ENCODE data around the gene C10orf88. TPM values are rescaled to one million over a fixed set of nuclear protein-coding genes. Genes with fewer than 3 reads are reported as not detected.

The C10orf88 gene
- total RNA-seq, 2 donors from 2014 or later = 12.2 to 13.3 TPM

GRCh38 chr10:122981066-122981464, 27.0 kb upstream of the C10orf88 start:
- Mint-ChIP-seq H3K4me1 (peaks cover 16% of the 10 kb centered on the region), H3K9me3 (no peaks in the 10 kb centered on the region), H3K27me3 (no peaks in the 10 kb centered on the region), H3K4me3 (peak overlapping the region; percentile 90), H3K27ac (peak overlapping the region; percentile 93), H3K36me3 (ENCODE audit: low read depth) (peaks cover 19% of the 10 kb centered on the region)
- ATAC-seq (replicated peaks) = no peak

DNA sequence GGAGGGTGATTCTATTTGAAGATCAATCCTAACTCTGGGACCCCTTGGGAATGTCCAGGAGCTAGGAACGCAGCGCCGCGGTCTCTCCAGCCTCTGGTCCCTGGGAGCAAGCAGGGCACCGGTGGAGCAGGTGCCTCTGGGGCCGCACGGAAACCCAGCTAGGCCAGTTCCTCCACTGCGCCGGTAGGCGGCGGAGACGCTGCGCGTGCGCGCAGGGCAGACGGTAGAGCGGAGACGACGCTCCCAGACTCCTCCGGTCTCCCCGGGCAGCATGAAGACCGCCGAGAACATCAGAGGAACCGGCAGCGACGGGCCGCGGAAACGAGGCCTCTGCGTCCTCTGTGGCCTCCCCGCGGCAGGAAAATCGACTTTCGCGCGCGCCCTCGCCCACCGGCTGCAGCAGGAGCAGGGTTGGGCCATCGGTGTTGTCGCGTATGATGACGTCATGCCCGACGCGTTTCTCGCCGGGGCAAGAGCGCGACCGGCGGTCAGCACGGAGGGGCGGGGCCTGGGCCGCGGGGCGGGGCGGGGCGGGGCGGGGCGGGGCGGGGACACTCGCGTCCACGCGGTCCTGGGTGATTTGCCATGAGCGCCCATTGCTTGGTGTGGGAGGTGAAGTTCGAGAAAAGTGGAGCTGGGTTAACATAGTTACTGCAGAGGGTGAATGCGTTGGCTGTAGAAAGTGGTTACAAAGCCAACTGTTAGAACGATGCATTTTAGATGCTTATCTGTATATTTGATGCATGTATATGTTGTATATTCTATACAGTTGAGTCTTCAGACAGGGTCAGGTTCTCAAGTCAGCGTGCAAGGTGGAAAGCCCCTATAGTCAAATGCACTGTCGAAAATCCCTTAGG, 26.4 kb upstream of the C10orf88 start, which contains the start of gene PSTK:
Gene PSTK, plus strand, starts transcription at position 193 of the 857 bp plus-strand sequence. Its CDS starts 79 bp downstream, at position 272.
- Mint-ChIP-seq H3K4me1 (peaks cover 16% of the 10 kb centered on the region), H3K9me3 (no peaks in the 10 kb centered on the region), H3K4me3 (peak within 1 kb of the TSS; percentile 90), H3K27me3 (no peaks in the 10 kb centered on the region), H3K27ac (peak within 1 kb of the TSS; percentile 93), H3K36me3 (ENCODE audit: low read depth) (peaks cover 18% of the 10 kb centered on the region)
- ATAC-seq (replicated peaks) = peak; percentile 98

- no peak overlapping the region for H3K4me3 Mint-ChIP-seq
- peaks cover 5% of the 10 kb centered on the region for H3K27me3 Mint-ChIP-seq
- H3K36me3 Mint-ChIP-seq (ENCODE audit: low read depth) = no peaks in the 10 kb centered on the region
- no peaks in the 10 kb centered on the region for H3K4me1 Mint-ChIP-seq
- no peaks in the 10 kb centered on the region for H3K9me3 Mint-ChIP-seq
- no peak for ATAC-seq (replicated peaks)
- H3K27ac Mint-ChIP-seq = no peak overlapping the region
These were observed 20.6 kb upstream of the C10orf88 start for GRCh38 chr10:122974543-122975064.

DNA sequence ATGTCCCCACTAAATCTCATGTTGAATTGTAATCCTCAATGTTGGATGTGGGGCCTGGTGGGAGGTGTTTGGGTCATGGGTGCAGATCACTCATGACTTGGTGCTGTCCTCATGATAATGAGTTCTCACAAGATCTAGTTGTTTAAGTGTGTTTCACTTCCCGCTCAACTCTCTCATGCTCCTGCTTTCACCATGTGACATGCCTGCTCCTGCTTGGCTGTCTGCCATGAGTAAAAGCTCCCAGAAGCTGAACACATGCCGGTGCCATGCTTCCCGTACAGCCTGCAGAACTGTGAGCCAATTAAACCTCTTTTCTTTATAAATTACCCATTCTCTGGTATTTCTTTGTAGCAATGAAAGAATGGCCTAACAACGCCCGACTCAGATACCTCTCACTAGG, 20.0 kb upstream of the C10orf88 start:
- Mint-ChIP-seq H3K4me3 (no peak overlapping the region), H3K9me3 (peaks cover 3% of the 10 kb centered on the region), H3K27me3 (peaks cover 5% of the 10 kb centered on the region), H3K27ac (no peak overlapping the region), H3K36me3 (ENCODE audit: low read depth) (no peaks in the 10 kb centered on the region), H3K4me1 (no peaks in the 10 kb centered on the region)
- ATAC-seq (replicated peaks) = no peak

GRCh38 chr10:122968698-122969097, 14.7 kb upstream of the C10orf88 start:
- ATAC-seq (replicated peaks) = no peak
- peaks cover 14% of the 10 kb centered on the region for H3K9me3 Mint-ChIP-seq
- no peaks in the 10 kb centered on the region for H3K4me1 Mint-ChIP-seq
- H3K36me3 Mint-ChIP-seq (ENCODE audit: low read depth) = no peaks in the 10 kb centered on the region
- H3K27ac Mint-ChIP-seq = no peak overlapping the region
- H3K4me3 Mint-ChIP-seq = no peak overlapping the region
- peaks cover 16% of the 10 kb centered on the region for H3K27me3 Mint-ChIP-seq

DNA sequence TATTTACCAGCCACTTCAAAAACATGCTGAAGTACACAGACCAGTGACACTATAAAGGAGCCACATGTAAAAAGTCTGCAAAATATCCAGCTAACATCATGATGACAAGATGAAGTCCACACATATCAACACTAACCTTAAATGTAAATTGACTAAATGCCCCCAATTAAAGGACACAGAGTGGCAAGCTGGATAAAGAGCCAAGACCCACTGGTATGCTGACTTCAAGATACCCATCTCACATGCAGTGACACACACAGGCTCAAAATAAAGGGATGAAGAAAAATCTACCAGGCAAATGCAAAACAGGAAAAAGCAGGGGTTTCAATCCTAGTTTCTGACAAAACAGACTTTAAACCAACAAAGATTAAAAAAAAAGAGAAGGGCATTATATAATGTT, 12.9 kb upstream of the C10orf88 start:
- Mint-ChIP-seq H3K36me3 (ENCODE audit: low read depth) (no peaks in the 10 kb centered on the region), H3K4me3 (no peak overlapping the region), H3K9me3 (peaks cover 14% of the 10 kb centered on the region), H3K27ac (no peak overlapping the region), H3K4me1 (no peaks in the 10 kb centered on the region), H3K27me3 (peaks cover 19% of the 10 kb centered on the region)
- no peak for ATAC-seq (replicated peaks)

DNA sequence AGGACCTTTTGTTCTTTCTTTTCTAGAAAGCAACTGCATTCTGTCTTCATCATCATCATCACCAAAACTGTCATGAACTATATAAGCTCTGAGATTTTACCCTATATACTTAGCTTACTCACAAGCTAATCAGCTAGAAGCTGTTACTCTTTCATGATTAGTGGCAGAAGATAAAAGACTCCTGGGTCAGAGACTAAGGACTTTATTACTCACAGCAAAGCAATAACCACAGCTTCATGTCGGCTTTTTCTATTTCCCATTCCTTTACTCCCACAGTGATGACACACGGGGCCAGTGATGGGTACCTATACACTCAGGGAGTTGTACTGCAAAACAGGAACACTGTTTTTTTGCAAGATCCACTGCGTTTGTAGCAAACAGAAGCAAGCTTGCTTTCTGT, 8.4 kb upstream of the C10orf88 start:
- Mint-ChIP-seq H3K27ac (no peak overlapping the region), H3K4me3 (no peak overlapping the region), H3K36me3 (ENCODE audit: low read depth) (no peaks in the 10 kb centered on the region), H3K4me1 (no peaks in the 10 kb centered on the region), H3K27me3 (peaks cover 10% of the 10 kb centered on the region), H3K9me3 (peaks cover 7% of the 10 kb centered on the region)
- peak; percentile 80 for ATAC-seq (replicated peaks)

- Mint-ChIP-seq H3K27ac (no peak overlapping the region), H3K27me3 (peaks cover 3% of the 10 kb centered on the region), H3K4me3 (no peak overlapping the region), H3K9me3 (no peaks in the 10 kb centered on the region), H3K4me1 (peaks cover 14% of the 10 kb centered on the region), H3K36me3 (ENCODE audit: low read depth) (peaks cover 17% of the 10 kb centered on the region)
- ATAC-seq (replicated peaks) = no peak
These were observed 3.4 kb upstream of the C10orf88 start for GRCh38 chr10:122957474-122957873.

DNA sequence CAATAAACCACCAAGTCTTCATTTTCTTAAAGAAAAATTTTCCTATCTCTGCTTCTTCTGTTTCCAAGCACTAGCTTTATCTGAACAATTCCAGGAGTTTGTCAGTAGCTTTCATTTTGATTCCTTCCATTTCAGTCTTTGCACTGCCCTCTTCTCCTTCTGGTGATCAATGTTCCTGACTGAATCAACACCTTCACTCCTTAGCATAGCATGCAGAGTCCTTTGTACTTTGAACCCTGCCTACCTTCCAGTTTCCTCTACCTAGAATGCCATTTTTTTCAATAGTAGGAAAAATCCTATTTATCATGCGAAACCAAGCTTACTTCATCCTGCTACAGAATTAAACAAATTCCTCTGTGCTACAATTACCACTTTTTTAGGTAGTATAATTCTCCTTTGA, 1.9 kb upstream of the C10orf88 start:
- peaks cover 25% of the 10 kb centered on the region for H3K36me3 Mint-ChIP-seq (ENCODE audit: low read depth)
- H3K4me1 Mint-ChIP-seq = peaks cover 19% of the 10 kb centered on the region
- no peak for ATAC-seq (replicated peaks)
- H3K27me3 Mint-ChIP-seq = no peaks in the 10 kb centered on the region
- H3K9me3 Mint-ChIP-seq = no peaks in the 10 kb centered on the region
- H3K4me3 Mint-ChIP-seq = no peak overlapping the region
- H3K27ac Mint-ChIP-seq = no peak overlapping the region

DNA sequence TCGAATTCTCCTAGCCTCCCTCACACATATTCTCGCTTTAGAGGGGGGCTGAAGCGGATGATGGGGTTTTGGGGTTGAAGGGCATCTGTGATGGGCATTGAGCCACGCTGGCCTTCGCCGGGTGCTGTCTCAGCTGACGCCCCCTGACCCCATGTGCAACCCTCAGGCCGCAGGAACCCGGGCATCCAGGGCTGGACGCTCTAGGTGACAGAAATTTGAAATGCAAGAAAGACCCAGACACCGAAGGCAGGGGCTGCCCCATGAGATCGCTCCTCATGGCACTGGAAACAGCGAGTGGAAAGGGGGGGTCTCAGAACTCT, 664 bp upstream of the C10orf88 start:
- Mint-ChIP-seq H3K9me3 (no peaks in the 10 kb centered on the region), H3K36me3 (ENCODE audit: low read depth) (peaks cover 33% of the 10 kb centered on the region), H3K4me1 (peaks cover 19% of the 10 kb centered on the region), H3K27me3 (no peaks in the 10 kb centered on the region), H3K4me3 (peak overlapping the region; percentile 84), H3K27ac (no peak overlapping the region)
- ATAC-seq (replicated peaks) = no peak

DNA sequence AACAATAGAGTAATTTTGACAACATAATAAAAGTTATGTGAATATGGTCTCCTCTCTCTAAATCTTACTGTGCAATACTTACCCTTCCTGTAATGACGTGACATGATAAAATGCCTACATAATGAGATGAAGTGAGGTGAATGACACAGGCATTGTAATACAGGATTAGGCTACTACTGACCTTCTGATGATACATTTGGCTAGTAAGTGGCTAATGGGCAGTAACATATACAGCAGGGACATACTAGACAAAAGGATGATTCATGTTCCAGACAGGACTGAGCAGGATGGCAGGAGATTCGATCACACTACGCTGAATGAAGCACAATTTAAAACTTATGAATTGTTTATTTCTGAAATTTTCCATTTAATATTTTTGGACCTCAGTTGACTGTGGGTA, 4.7 kb downstream of the C10orf88 start:
- Mint-ChIP-seq H3K4me1 (peaks cover 18% of the 10 kb centered on the region), H3K9me3 (no peaks in the 10 kb centered on the region), H3K27me3 (no peaks in the 10 kb centered on the region), H3K36me3 (ENCODE audit: low read depth) (peaks cover 66% of the 10 kb centered on the region), H3K4me3 (no peak overlapping the region), H3K27ac (no peak overlapping the region)
- ATAC-seq (replicated peaks) = no peak

GRCh38 chr10:122939856-122940543, 14.0 kb downstream of the C10orf88 start:
- no peaks in the 10 kb centered on the region for H3K9me3 Mint-ChIP-seq
- no peaks in the 10 kb centered on the region for H3K4me1 Mint-ChIP-seq
- ATAC-seq (replicated peaks) = no peak
- H3K27me3 Mint-ChIP-seq = no peaks in the 10 kb centered on the region
- H3K27ac Mint-ChIP-seq = no peak overlapping the region
- H3K36me3 Mint-ChIP-seq (ENCODE audit: low read depth) = peaks cover 55% of the 10 kb centered on the region
- no peak overlapping the region for H3K4me3 Mint-ChIP-seq

DNA sequence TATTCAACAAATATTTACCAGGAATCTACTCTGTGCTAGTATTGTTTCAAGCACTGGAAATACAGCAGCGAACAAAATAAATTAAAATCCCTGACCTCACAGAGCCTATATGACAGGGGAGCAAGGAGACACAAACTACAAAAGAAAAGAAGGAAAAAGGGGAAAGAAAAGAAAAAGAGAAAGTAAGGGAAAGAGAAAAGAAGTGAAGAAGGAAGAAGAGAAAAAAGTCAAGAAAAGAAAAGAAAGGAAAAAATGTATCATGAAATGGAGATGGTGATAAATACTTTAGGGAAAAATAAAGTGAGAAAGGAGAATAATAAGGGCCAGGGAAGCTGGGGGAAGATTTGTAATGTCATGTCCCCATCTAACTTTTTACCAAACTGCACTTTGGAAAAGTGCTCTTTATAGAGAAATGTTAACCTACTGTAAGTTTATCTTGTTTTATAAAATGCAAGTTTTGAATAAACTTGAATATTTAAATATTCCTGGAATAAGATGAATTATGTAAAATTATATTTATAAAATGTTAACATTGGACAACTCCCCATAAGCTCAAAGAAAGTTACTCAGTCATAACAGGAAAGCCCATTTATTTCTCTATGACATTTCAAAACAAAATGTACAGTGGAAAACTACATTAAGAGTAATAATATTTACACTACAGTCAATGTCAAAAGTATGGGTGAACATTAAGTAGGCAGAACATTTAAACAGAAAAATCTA, 14.7 kb downstream of the C10orf88 start:
- Mint-ChIP-seq H3K4me3 (no peak overlapping the region), H3K27ac (no peak overlapping the region), H3K36me3 (ENCODE audit: low read depth) (peaks cover 60% of the 10 kb centered on the region), H3K9me3 (no peaks in the 10 kb centered on the region), H3K4me1 (no peaks in the 10 kb centered on the region), H3K27me3 (no peaks in the 10 kb centered on the region)
- ATAC-seq (replicated peaks) = no peak

DNA sequence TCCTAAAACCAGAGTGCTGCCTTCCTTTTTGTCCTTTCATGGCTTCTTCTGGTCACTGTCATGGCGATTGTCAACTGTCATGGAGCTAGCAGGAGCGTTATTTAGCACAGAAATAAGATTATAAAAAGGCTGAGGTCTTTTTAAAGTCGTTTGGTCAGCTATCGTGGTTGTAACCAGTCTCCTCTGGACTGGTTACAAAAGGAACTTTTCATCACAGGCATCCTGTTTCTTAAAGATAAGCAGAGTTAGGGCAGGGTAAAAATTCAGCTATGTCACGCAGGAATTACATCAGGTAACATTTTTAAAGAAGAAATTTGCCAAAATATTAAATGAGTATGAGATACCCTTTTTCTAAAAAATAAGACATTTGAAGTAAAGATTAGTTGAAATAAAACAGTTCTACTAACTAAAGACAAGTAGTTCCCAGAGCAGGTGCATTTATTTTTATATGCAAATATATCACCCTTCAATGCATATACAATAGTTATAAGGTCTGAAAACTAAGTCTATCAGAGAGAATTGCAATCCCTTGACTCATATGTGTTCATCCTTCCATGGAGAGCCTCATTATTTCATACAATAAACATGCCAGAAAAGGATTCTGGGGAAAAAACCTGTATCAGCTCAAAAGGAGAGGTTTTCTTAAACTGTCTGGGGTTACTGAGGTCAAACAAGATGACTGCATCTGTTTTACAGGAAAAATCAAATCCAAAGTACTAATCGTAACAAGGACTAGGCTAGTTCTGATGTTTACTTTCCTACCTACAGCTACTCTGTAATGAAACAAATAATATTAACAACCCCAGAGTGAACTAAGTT, 22.7 kb downstream of the C10orf88 start:
- ATAC-seq (replicated peaks) = no peak
- Mint-ChIP-seq H3K36me3 (ENCODE audit: low read depth) (peaks cover 26% of the 10 kb centered on the region), H3K27ac (no peak overlapping the region), H3K9me3 (no peaks in the 10 kb centered on the region), H3K4me1 (no peaks in the 10 kb centered on the region), H3K27me3 (no peaks in the 10 kb centered on the region), H3K4me3 (no peak overlapping the region)

Data from activated T-helper 17 cell treated with anti-CD3 and anti-CD28 coated beads, Interleukin-2, amount 50 U/mL, for 72 hours (primary cell).